ENCODE measurements around the gene REXO1.
"Not testable (repeated sequence)": the region's sequence is repeated elsewhere in the genome, so short reads cannot be mapped to it uniquely, and the experiment has no call there.

Gene REXO1

DNA sequence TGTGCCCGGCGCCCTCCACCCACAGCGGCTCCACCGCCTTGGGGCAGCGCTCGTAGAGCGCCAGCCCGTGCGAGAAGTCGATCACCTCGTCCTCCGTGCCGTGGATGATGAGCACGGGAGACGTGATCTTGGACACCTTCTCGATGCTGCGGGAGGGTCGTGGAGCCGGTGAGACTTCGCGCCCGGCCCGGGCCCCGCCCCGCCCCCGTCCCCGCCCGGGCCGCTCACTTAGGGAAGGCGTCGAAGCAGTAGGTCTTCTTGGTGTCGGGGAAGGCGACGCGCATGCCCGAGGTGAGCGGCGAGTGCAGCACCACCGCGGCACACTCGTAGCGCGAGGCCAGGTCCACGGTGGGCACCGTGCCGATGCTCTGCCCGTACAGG lies 29.0 kb upstream of the REXO1 start:
- in situ Hi-C loops (cut with HindIII; ENCODE audit: low sequenced_read_pairs) = not testable (repeated sequence)

DNA sequence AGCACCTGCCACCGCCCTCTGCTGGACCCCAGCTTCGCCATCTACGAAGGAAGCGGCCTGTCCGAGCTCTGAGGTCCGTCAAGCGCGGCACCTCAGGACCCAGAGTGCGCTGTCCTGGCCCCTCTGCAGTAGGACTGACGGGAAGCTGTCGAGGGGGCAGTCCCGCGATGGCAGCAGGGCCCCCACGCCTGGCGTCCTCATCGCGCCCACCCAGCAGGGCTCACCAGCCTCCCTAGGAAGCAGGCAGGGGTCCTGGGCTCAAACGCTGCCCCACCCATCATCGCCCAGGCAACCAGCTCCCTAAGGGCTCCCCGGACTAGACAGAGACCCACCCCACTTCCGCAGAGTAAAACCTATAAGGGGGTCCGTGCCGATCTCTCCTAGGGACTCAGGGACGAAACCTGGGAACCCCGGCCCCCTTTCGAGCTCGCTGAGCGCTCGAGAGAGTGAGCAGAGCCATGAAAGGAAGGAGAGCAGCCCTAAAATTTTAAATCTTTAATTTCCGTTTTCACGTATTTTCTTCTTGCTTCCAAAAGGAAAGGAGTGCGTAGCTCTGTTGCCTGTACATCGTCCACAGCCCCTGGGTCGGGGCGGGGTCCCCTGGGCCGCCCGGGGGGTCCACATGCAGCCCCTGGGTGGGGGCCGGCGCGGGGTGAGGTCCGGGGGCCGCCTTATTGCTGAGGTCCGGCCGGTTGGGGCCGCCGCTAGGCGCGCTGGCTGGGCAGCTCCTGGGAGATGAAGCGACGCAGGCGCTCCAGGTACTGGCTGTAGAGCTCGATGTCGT lies 28.4 kb upstream of the REXO1 start:
- in situ Hi-C loops (cut with HindIII; ENCODE audit: low sequenced_read_pairs) = not testable (repeated sequence)

DNA sequence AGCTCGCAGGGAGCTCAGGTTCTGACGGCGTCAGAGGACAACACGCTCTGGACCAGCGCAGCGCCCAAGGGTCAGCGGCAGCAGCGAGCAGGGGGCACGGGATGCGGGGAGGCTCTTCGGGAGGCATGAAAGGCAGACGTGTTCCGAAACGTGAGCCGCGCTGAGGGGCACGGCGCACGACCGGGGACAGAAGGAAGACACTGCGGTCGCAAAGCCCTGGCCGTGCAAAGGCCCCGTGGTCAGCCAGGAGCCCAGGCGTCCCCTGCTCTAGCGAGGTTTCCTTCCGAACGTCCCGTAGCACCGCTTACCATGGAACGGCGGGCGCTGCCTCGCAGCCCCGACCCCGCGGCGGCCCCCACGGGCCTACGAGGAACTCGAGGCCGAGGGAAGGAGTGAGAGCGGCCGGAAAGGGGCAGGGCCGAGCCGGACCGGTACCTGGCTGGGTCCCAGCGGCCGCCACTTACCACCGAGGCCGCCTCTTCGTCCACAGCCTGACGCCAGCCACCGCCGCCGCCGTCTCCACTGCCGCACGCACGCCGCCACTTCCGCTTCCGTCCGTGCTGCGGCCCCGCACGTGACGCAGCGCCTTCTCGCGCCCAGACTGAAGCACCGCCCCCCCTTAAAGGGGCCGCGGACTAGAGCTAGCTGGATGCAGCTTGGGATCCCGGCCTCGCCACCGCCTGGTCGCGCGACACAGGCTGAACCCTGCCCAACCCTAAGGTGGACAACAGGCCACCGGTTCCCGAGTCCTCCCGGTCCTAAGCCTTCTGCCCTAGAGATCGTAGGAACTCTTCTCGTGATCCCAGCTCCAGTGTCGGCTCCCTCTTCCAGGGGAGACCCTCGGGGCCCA lies 27.6 kb upstream of the REXO1 start:
- in situ Hi-C loops (cut with HindIII; ENCODE audit: low sequenced_read_pairs) = no loop called here

DNA sequence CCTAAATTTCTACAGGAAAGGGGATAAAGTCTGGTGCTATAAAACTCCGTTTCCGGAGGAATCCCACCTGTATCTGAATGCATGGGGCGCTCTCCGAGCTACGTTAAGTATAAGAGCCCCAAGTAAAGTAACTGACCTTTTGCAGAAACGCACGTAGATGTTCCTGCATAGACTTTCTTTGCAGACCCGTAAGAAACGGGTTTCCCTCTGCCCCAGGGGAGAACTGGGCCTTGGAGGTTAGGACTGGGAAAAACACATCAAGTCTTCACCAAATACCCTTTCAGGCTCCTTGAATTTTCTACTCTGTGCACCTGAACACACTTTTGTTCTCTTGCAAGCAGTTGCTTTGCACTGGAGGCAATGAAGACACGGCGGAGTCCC lies 27.0 kb upstream of the REXO1 start:
- in situ Hi-C loops (cut with HindIII; ENCODE audit: low sequenced_read_pairs) = not testable (repeated sequence)

DNA sequence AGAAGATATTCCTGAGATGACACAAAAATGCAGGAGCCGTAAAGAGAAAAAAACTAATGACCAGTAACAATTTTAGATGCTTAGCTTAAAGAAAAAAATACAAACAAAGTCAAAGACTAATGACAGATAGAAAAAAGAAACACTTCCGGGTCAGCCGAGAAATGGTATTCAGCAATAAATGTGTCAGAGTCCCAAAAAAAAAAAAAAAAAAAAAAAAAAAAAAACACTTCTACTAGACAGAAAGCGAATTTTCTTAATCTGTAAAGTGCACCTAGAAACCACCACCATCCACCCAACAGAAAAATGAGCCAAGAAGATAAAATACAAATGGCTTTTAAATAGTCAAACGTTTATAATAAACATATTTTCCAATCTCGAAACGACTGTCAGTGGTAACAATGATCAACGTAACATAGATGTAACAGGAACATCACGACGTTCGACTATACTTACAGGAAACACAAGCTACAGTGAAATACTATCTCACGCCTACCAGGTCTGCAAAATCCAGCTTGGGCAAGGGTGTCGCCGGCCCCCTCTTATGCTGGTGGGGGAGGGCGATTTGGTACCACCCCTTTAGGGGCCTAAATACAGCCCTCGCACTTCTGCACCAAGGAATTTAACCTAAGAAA lies 26.4 kb upstream of the REXO1 start:
- in situ Hi-C loops (cut with HindIII; ENCODE audit: low sequenced_read_pairs) = no loop called here

DNA sequence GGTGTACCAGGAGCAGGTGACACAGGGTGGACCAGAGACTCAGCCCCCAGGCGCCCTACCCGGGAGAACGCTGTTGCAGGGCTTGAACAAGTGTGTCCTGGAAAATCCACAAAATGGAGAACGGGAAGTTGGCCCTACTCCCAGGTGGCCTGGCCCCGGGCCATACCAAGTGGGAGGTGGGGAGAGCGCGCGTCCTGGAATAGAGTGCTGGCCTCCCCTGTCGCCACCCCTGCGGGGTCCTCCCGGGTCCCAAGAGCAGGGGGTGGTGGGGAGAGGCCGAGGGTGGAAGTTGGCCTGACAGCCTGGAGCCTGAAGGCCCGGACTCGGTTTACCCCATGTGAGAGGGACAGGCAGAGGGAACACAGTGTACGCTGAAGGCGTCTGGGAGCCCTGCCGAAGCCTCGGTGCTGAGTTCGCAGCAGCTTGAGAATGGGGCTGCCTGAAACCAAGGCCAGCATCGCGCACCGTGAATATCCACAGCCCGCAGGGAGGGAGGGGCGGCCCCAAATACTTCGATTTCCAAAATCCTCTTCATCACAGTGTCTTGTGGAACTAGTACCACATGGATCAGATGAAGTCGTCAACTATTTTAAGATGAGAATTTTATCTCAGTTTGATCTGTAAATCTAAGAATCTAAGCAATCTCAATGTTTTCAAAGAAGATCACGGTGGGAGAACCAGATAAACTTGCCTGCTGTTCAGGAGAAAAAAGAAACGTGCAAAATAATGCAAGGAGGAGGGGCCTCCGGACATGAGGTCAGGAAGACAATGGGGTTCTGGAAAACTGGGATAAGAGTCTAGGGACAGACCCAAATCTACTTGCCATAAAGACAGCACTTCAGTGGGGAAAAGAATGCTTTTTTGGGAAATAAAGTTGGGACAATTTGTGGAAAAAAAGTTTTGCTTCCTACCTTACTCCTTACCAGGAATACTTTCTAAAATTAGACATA lies 25.5 kb upstream of the REXO1 start:
- in situ Hi-C loops (cut with HindIII; ENCODE audit: low sequenced_read_pairs) = no loop called here

DNA sequence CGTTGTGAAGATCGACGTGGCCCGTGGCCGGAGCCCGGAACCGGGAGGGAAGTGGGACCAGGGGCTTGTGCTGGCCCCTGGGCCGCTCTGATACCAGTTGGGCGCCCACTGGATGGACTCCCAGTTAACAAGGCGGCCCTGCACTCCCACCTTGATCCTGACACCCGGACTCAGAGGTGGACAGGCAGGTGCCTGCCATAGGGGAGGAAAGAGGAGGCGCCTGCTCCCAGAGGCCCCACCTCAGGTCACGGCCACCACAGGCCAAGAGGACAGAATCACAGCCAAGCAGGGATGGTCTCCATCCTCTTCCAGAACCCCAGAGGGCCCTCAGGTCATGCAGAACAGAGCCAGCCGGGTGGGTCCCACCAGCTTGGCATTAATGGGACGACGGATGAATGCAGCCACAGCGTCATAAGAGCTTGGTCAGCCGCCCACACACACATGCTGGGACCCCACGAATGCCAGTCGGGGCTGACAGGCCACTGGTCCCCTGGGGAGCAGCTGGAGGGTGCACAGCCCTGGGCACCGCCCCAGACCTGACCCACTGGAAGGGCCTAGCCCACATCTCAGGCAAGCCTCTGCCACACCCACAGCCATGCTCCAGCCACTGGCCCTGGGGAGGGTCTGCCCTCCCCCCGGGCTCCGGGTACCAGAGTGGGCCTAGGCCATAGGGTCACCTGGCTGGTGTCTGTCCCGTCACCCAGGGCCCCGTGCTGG lies 24.7 kb upstream of the REXO1 start:
- in situ Hi-C loops (cut with HindIII; ENCODE audit: low sequenced_read_pairs) = no loop called here

DNA sequence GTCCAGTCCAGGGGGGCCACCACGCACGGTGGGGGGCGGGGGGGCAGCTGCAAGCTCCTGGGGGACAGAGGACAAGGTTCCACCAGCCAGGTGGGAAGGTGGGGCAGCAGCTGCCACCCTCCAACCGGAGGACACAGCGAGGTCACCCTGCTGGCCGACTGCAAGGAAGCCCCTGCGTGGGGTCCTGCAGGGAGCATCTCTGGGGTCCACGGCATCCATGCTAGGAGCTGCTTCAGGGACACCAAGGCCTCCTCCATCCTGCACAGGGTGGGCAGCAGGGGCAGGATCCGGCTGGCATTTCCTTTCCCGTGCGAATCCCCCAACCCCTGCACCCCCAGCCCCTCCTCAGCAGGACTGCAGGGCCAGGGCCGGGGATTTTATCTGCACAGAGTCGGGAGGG lies 23.3 kb upstream of the REXO1 start:
- in situ Hi-C loops (cut with HindIII; ENCODE audit: low sequenced_read_pairs) = no loop called here

DNA sequence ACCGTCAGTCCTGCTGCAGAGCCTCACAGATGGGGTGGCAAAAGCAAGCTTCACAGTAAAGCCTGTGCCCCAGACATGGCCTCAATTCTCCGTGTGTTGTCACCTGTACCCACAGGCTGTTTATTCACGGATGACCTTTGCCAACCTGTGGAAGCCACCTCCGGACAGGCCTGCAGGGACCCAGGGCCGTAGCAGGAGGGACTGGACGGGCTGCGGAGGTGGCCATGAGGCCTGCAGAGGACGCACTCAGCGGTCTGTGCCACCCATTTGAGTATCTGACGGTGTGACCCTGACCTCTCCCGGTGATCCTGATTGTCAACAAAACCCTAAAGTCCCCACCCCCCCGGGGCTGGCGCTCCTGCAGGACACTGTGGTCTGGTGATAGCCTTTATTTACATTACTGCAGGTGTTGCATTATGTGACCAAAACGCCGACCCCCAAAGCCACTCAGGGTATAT lies 22.9 kb upstream of the REXO1 start:
- in situ Hi-C loops (cut with HindIII; ENCODE audit: low sequenced_read_pairs) = no loop called here

DNA sequence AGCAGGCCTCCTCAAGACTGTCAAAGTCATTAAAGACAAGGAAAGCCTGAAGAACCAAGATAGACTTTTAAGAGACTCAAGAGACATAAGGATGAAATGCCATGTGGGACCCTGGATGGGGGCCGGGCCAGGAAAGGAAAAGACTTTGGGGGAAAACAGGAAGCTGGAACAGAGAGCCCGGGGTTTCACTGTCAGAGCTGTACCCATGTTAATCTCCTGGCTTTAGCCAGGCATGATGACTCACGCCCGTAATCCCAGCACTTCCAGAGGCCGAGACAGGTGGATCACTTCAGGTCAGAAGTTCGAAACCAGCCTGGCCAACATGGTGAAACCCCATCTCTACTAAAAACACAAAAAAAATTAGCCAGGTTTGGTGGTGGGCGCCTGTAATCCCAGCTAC lies 20.7 kb upstream of the REXO1 start:
- in situ Hi-C loops (cut with HindIII; ENCODE audit: low sequenced_read_pairs) = no loop called here

DNA sequence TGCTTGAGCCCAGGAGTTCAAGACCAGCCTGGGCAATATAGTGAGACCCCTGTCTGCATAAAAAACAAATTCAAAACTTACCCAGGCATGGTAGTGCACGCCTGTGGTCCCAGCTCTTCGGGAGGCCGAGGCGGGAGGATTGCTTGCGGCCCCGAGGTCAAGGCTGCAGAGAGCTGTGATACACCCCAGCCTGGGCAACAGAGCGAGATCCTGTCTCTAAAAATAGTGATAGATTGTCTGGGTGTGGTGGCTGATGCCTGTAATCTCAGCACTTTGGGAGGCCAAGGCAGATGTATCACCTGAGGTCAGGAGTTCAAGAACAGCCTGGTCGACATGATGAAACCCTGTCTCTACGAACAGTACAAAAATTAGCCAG lies 19.1 kb upstream of the REXO1 start:
- in situ Hi-C loops (cut with HindIII; ENCODE audit: low sequenced_read_pairs) = no loop called here

DNA sequence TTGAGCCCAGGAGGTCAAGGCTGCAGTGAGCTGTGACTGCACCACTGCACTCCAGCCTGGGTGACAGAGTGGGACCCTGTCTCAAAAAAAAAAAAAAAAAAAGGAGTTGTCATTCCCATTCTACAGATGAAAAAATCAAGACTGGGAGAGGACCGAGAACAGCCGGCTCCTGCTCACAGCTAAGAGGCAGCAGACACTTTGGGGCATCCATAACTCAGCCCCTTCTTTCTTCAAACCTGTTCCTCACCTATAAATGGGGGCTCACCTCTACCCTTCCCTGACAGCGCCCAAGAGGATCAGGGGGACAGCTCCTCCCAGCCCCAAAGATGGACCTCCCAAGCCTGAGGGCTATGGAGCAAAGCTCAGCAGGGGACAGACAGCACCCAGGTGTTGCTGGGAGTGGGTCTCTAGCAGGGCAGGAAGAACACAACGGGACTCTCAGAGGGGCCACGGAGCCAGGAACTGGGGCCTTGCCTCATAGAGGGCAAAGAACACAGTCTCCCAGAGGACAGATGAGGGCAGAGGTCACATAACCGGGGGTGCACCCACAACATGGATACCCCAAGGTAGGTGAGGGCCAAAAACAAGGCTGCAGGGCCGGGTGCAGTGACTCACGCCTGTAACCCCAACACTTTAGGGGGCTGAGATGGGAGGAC lies 18.5 kb upstream of the REXO1 start:
- in situ Hi-C loops (cut with HindIII; ENCODE audit: low sequenced_read_pairs) = no loop called here

DNA sequence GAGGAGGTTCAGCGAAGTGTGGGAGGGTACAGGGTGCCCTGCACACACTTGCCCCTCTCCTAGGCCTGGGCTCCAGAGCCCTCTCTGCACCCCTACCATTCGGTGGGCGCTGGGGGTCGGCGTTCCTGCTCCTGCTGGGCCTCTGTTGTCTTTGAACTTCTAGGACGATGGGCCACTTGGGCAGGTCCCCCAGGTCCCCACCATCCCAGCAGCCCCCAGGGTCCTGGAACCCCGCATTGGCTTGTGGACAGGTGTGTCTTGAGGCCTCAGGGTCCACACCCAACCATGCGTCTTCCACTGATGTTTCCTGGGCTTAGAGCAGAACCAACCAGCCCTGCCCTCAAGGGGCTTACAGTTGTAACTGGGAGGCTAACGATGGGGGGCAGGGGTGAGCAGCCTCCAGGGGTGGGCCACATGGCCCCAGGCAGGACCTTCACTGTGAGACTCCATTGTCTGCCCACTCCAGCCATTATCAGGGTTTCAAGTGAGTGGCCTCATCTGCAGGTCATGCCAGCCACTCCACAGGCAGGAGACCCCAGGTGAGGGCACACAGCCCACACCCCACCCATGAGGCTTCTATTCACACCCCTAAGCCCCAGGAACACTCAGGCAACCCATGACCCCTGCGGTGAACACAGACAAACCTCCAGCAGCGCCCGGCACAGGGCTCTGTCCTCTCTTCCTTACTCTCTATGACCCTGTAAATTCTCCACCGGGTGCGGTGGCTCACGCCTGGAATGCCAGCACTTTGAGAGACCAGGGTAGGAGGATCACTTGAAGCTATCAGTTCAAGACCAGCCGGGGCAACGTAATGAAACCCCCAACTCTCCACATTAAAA lies 17.1 kb upstream of the REXO1 start:
- in situ Hi-C loops (cut with HindIII; ENCODE audit: low sequenced_read_pairs) = no loop called here

DNA sequence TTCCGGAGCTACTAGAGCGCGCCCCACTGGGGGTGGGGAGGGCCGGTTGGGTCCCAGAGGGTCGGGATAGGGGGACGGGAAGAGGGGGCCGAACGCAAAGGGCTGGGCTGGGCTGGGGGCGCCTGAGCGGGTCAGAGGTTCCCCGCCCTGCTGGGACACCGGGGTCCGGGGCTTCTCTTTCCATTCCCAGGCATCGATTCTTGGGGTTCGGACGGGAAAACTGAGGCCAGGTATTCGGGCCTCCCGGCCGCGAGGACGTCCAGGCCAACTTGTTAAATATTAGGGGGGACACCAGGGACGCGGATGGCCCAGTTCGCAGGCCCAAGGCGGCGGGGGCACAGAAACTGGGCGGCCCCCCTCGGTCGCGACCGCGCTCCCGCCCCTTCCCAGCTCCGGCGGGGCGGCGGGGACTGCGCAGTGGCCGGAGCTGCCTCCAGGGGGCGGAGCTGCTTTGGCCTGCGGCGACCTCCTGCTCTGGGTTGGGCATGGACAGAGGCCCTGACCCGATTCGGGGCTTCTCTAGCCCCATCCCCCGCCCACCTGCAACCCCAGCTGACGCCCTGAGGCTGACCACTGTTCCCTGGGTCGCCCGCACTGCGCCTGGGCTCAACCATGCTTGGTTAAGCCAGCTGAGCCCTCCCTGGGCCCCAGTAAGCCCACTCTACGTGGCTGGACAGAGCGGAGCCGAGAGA lies 16.3 kb upstream of the REXO1 start:
- in situ Hi-C loops (cut with HindIII; ENCODE audit: low sequenced_read_pairs) = no loop called here

DNA sequence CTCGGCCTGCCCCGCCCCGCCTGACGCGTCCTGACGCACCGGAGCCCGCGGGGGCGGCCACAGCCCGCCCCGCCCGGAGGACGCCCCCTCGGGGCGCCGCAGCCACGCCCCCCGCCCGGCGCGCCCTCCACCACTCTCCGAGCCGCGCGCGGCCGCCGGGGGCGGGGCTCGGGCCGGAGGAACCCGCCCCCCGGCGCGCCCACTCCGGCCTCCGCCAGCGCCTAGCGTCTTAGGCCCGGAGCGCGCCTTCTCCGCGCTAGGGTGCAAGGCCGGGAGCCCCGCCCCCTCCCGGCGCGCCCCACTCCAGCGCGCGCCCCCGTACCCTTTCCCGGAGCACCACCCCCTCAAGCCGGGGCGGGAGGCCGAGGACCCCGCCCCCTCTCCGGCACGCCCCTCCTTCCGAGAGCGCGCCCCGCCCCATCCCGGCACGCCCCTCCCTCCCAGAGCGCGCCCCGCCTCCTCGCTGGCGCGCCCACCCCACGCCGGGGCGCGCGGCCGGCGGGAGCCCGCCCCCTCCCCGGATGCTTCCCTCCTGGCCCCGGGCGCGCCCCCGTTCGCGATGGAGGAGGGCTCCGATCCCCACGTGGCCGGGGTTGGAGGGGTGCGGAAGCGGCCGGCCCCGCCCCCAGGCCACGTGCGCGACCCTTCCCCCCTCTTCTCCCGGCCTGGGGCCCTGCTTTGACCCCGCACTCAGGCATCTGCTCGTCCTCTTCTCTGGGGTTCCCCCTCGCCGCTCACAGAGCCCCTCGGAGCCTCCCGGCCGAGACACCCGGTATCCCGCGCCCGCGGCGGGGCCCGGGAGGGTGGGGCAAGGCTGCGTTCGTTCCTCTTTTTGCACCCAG lies 15.6 kb upstream of the REXO1 start:
- in situ Hi-C loops (cut with HindIII; ENCODE audit: low sequenced_read_pairs) = no loop called here

DNA sequence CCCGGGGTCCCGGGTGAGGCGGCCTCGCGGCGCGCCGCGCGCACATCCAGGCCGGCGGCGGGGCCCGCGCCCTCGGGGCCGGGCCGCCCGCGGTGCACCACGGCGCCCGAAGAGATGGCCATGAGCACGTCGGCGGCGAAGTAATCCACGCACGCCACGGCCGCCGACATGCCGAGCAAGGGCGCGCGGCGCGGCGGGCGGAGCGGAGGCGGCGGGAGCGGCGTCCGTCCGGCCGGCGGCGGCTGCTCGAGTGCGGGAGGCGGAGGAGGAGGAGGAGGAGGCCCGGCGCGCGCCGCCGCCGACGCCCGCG lies 15.0 kb upstream of the REXO1 start, which contains the start of gene KLF16:
TSS of gene KLF16 (minus strand) at position 252 of the 310 bp plus-strand sequence. CDS start at position 170, 82 bp downstream.
- in situ Hi-C loops (cut with HindIII; ENCODE audit: low sequenced_read_pairs) = no loop called here

Measured in DLD1 (cell line).